Measurements from ENCODE around the gene CCDC171. TPM values are rescaled to one million over a fixed set of nuclear protein-coding genes. Genes with fewer than 3 reads are reported as not detected.

The CCDC171 gene
- total RNA-seq, 4 donors from 2014 or later = 1.3 to 1.7 (median 1.4) TPM

DNA sequence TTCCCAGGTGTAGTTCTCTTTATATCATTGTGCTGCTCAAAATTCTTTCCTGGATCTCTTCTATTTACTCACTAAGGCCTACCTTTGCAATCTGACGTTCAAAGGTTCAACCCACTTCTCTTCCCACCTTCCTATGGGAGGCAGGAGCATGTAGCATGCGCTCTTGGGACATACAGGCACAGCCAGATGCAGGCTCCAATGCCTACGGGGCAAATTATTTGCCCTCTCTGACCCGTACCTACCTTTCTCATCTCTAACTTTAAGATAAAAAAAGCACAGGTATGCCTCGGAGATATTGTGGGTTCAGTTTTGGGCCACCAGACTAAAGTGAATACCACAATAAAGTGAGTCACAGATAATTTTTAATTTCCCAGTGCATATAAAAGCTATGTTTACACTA lies 460.5 kb downstream of the CCDC171 start:
- no peak for DNase-seq (ENCODE audit: extremely low spot score)
- Histone ChIP-seq H3K27me3 (no peaks in the 10 kb centered on the region), H3K4me1 (no peaks in the 10 kb centered on the region), H3K9me3 (peaks cover 0 to 24% (median 11%) of the 10 kb centered on the region in 4 donors), H3K27ac (replicated peaks in 1 of 4) (no peak overlapping the region), H3K36me3 (no peaks in the 10 kb centered on the region), H3K4me3 (no peak overlapping the region)
- WGBS = 86% methylated on average over 5 of the region's 5 CpGs
- intact Hi-C loops (cut with DNase I) = no loop called here
- TF ChIP-seq EP300 (IDR thresholded peaks at IDR 0.05) (no peak), POLR2A (IDR thresholded peaks at IDR 0.05; ENCODE audit: low read depth) (no peak), POLR2AphosphoS5 (IDR thresholded peaks at IDR 0.05) (no peak), CTCF (IDR thresholded peaks at IDR 0.05) (no peak)

GRCh38 chr9:16013826-16014225 lies 461.0 kb downstream of the CCDC171 start:
- Histone ChIP-seq H3K4me1 (no peaks in the 10 kb centered on the region), H3K4me3 (no peak overlapping the region), H3K27me3 (no peaks in the 10 kb centered on the region), H3K9me3 (peaks cover 0 to 29% (median 14%) of the 10 kb centered on the region in 4 donors), H3K27ac (replicated peaks in 1 of 4) (no peak overlapping the region), H3K36me3 (no peaks in the 10 kb centered on the region)
- TF ChIP-seq POLR2AphosphoS5 (IDR thresholded peaks at IDR 0.05) (no peak), CTCF (IDR thresholded peaks at IDR 0.05) (no peak), POLR2A (IDR thresholded peaks at IDR 0.05; ENCODE audit: low read depth) (no peak), EP300 (IDR thresholded peaks at IDR 0.05) (no peak)
- no peak for DNase-seq (ENCODE audit: extremely low spot score)
- intact Hi-C loops (cut with DNase I) = no loop called here
- 89% methylated on average over 1 of the region's 1 CpG for WGBS

GRCh38 chr9:16022228-16022627 lies 469.4 kb downstream of the CCDC171 start:
- peaks cover 0 to 18% (median 16%) of the 10 kb centered on the region in 4 donors for H3K9me3 ChIP-seq
- intact Hi-C loops (cut with DNase I) = no loop called here
- 90% methylated on average over 3 of the region's 3 CpGs for WGBS

DNA sequence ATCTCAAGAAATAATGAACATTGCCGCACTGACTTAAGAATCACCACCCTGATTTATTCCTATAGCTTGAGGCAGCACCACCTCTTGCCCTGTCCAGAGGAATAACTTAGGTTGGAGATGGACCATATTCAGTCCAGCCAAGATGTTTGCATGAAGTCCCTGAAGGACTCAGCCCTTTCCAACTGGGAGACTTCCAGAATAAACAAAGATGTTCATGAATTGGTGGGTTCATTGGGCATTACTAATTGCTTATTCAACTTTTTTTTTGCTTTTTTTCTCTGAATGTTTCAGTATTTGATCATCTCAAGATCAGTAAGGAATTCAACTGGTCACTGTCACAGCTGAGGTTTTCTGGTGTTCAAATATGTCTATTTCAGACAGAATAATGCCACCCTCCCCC lies 470.6 kb downstream of the CCDC171 start:
- peaks cover 0 to 7% (median 4%) of the 10 kb centered on the region in 4 donors for H3K9me3 ChIP-seq
- H3K36me3 ChIP-seq = no peaks in the 10 kb centered on the region
- DNase-seq (ENCODE audit: extremely low spot score) = no peak
- 48% methylated on average over 1 of the region's 1 CpG for WGBS
- no peak for TF ChIP-seq EP300 (IDR thresholded peaks at IDR 0.05)
- peaks cover 0 to 9% (median 7%) of the 10 kb centered on the region in 4 donors for H3K4me1 ChIP-seq
- no peak overlapping the region for H3K4me3 ChIP-seq
- intact Hi-C loops (cut with DNase I) = no loop called here
- no peak overlapping the region for H3K27ac ChIP-seq (replicated peaks in 1 of 4)
- no peaks in the 10 kb centered on the region for H3K27me3 ChIP-seq

More at GRCh38 chr9:16022228-16022627, 469.4 kb downstream of the CCDC171 start:
- Histone ChIP-seq H3K27ac (replicated peaks in 1 of 4) (no peak overlapping the region), H3K36me3 (no peaks in the 10 kb centered on the region), H3K4me1 (no peaks in the 10 kb centered on the region), H3K4me3 (no peak overlapping the region), H3K27me3 (no peaks in the 10 kb centered on the region)
- DNase-seq (ENCODE audit: extremely low spot score) = no peak
- TF ChIP-seq POLR2A (IDR thresholded peaks at IDR 0.05; ENCODE audit: low read depth) (no peak), EP300 (IDR thresholded peaks at IDR 0.05) (no peak), POLR2AphosphoS5 (IDR thresholded peaks at IDR 0.05) (no peak), CTCF (IDR thresholded peaks at IDR 0.05) (no peak)

Small RNA genes within 50 kb of the gene (small RNA-seq; reads per million reads assigned to genes)
- gene AL513423.1 (0 reads per million in 3 donors), gene HMGN2P16 (0 reads per million in 3 donors), gene RN7SL98P (0 reads per million in 3 donors), gene RNU6-14P (0 reads per million in 3 donors), gene RNU6-246P (0 reads per million in 3 donors)

Other genes starting within 250 kb of the CCDC171 start
- 10 to 100 TPM in 2 of 4 donors, 1 to 10 TPM in 2; 8.3 to 13.4 (median 10.9) TPM for gene TTC39B, start 245.8 kb upstream of the CCDC171 start, total RNA-seq
- gene SNAPC3, start 130.2 kb upstream of the CCDC171 start, total RNA-seq = 10 to 100 TPM; 26.3 to 38.8 (median 34.6) TPM
- 10 to 100 TPM; 33.3 to 56.9 (median 45.5) TPM for gene PSIP1, start 42.1 kb upstream of the CCDC171 start, total RNA-seq

All from esophagus muscularis mucosa (tissue), 4 donors.